ENCODE measurements around the gene SDF4. TPM values are rescaled to one million over a fixed set of nuclear protein-coding genes. Genes with fewer than 3 reads are reported as not detected.

Gene SDF4
- total and polyA plus RNA-seq, 2 of the 4 experiments (the other 2 are of a cell fraction), result 57.0 to 250 TPM

DNA sequence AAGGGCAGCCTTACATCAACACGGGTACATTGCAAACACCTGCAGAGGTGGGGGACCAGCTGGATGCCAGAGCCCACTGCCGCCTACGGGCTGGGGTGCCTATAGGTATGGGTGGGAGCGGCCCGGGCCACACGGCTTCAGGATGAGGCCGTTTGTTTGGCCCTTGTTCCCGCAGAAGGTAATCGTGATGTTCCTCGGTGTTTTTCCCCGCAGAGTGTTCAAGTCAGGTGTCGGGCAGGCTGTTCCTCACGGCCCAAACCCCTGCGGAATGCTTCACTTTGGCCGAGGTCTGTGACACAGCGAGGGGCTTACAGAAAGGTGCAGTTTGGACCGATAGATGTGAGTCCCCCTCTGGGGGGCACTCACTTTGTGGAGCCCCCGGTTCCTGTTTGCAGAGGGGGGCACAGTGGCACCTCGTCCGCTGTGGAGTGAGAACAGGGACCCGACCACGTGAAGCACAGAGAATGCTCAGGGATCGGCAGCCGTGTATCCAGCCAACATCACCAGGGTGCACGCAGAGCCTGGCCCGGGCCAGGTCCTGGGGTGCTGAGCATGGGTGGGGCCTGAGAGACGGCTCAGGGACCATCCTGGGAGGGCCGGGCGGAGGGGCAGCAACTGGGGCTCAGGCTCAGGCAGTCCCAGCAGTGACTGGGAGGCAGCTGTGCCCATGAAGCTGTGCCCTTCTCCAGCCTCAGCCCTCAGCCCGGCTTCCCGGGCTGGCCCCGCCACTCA lies 58.6 kb downstream of the SDF4 start:
- no peak overlapping the region for H2BK5ac ChIP-seq (ENCODE audit: low read depth, low read length, poor library complexity, severe bottlenecking)
- H4K20me1 ChIP-seq (ENCODE audit: insufficient read depth, low read length), result no peaks in the 10 kb centered on the region; the same call in 1 of the 2 replicates
- no peak overlapping the region for H3K4ac ChIP-seq (ENCODE audit: low read depth, low read length)
- no peak overlapping the region for H3K23ac ChIP-seq (ENCODE audit: low read depth, low read length)
- H2AFZ ChIP-seq (replicated peaks; ENCODE audit: low read length, poor library complexity), result peak overlapping the region; percentile 32
- no peak overlapping the region for H2BK120ac ChIP-seq (ENCODE audit: low read depth, low read length)
- intact Hi-C loops (cut with micrococcal nuclease) (no loop called here), dilution Hi-C loops (cut with HindIII; ENCODE audit: low sequenced_read_pairs, unreplicated experiment) (no loop called here), in situ Hi-C loops (cut with MboI; ENCODE audit: low sequenced_read_pairs) (no loop called here)
- H2AK5ac ChIP-seq (ENCODE audit: low read depth, low read length), result no peak overlapping the region
- no peak; the same call in 1 of the 2 replicates for ATAC-seq (ENCODE audit: low read depth)
- CTCF ChIA-PET, result no interaction called here
- H3K27me3 ChIP-seq (ENCODE audit: control insufficient read depth, insufficient read depth, low read length), result peaks cover 77% of the 10 kb centered on the region
- H2AK9ac ChIP-seq (replicated peaks; ENCODE audit: low read depth, low read length, poor library complexity), result peak overlapping the region; percentile 37
- H3K27ac ChIP-seq (ENCODE audit: insufficient read depth, low read length), result no peak overlapping the region
- H2BK20ac ChIP-seq (ENCODE audit: low read depth, low read length), result no peak overlapping the region
- H3K14ac ChIP-seq (replicated peaks; ENCODE audit: low read depth, low read length), result no peak overlapping the region
- no peak overlapping the region for H4K5ac ChIP-seq (ENCODE audit: low read depth, low read length)
- no peak overlapping the region for H3K18ac ChIP-seq (ENCODE audit: low read depth, low read length)
- no TSS peak for BruUV-seq (replicated peaks)
- no peaks in the 10 kb centered on the region for H3K79me1 ChIP-seq (ENCODE audit: low read depth in 1 of 2, low read length in 2 of 2)
- H3K4me2 ChIP-seq (ENCODE audit: low read depth, low read length), result no peak overlapping the region
- H3K56ac ChIP-seq (ENCODE audit: extremely low read depth, insufficient read depth, low read length), result no peak overlapping the region
- H3K9ac ChIP-seq (ENCODE audit: low read depth, low read length), result no peak overlapping the region
- no peak overlapping the region for H4K8ac ChIP-seq (ENCODE audit: low read depth in 2 of 2, low read length in 2 of 2)
- H3K36me3 ChIP-seq (ENCODE audit: control insufficient read depth, insufficient read depth, low read length), result no peaks in the 10 kb centered on the region
- H4K91ac ChIP-seq (ENCODE audit: insufficient read depth, low read depth, low read length), result no peak overlapping the region
- H3K4me3 ChIP-seq (ENCODE audit: insufficient read depth, low read depth, low read length), result no peak overlapping the region
- H2BK15ac ChIP-seq (ENCODE audit: low read depth, low read length), result no peak overlapping the region
- DNase-seq, result no peak
- H3K9me1 ChIP-seq (ENCODE audit: insufficient read depth, low read length), result no peaks in the 10 kb centered on the region
- no peaks in the 10 kb centered on the region for H3K4me1 ChIP-seq (ENCODE audit: control insufficient read depth, insufficient read depth, low read length)
- H3K9me3 ChIP-seq (ENCODE audit: control insufficient read depth, insufficient read depth, low read length), result peaks cover 6% of the 10 kb centered on the region
- TF ChIP-seq MAZ (IDR thresholded peaks at IDR 0.05; ENCODE audit: borderline replicate concordance, low read depth, low read length), result no peak
- TF ChIP-seq, protein P1, sequence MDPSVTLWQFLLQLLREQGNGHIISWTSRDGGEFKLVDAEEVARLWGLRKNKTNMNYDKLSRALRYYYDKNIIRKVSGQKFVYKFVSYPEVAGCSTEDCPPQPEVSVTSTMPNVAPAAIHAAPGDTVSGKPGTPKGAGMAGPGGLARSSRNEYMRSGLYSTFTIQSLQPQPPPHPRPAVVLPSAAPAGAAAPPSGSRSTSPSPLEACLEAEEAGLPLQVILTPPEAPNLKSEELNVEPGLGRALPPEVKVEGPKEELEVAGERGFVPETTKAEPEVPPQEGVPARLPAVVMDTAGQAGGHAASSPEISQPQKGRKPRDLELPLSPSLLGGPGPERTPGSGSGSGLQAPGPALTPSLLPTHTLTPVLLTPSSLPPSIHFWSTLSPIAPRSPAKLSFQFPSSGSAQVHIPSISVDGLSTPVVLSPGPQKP (IDR thresholded peaks at IDR 0.05; ENCODE audit: borderline replicate concordance, low read depth, low read length), result no peak
- no peak for TF ChIP-seq FOS (IDR thresholded peaks at IDR 0.05; ENCODE audit: low read depth, low read length)
- no peak for TF ChIP-seq MXI1 (IDR thresholded peaks at IDR 0.05; ENCODE audit: borderline replicate concordance, low read depth, low read length)
- no peak for TF ChIP-seq RFX5 (IDR thresholded peaks at IDR 0.05; ENCODE audit: low read depth, low read length)
- no peak for TF ChIP-seq CEBPB (IDR thresholded peaks at IDR 0.05; ENCODE audit: low read depth, low read length)
- TF ChIP-seq, protein P2, sequence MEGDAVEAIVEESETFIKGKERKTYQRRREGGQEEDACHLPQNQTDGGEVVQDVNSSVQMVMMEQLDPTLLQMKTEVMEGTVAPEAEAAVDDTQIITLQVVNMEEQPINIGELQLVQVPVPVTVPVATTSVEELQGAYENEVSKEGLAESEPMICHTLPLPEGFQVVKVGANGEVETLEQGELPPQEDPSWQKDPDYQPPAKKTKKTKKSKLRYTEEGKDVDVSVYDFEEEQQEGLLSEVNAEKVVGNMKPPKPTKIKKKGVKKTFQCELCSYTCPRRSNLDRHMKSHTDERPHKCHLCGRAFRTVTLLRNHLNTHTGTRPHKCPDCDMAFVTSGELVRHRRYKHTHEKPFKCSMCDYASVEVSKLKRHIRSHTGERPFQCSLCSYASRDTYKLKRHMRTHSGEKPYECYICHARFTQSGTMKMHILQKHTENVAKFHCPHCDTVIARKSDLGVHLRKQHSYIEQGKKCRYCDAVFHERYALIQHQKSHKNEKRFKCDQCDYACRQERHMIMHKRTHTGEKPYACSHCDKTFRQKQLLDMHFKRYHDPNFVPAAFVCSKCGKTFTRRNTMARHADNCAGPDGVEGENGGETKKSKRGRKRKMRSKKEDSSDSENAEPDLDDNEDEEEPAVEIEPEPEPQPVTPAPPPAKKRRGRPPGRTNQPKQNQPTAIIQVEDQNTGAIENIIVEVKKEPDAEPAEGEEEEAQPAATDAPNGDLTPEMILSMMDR (conservative IDR thresholded peaks at IDR 0.05; ENCODE audit: low read depth, low read length), result no peak
- no peak for TF ChIP-seq SMC3 (IDR thresholded peaks at IDR 0.05; ENCODE audit: low read depth, low read length)
- TF ChIP-seq RCOR1 (IDR thresholded peaks at IDR 0.05; ENCODE audit: insufficient replicate concordance, low read length), result no peak
- TF ChIP-seq, protein P3, sequence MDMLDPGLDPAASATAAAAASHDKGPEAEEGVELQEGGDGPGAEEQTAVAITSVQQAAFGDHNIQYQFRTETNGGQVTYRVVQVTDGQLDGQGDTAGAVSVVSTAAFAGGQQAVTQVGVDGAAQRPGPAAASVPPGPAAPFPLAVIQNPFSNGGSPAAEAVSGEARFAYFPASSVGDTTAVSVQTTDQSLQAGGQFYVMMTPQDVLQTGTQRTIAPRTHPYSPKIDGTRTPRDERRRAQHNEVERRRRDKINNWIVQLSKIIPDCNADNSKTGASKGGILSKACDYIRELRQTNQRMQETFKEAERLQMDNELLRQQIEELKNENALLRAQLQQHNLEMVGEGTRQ (IDR thresholded peaks at IDR 0.05; ENCODE audit: low read depth, low read length), result no peak
- no peak for TF ChIP-seq NFE2L2 (IDR thresholded peaks at IDR 0.05; ENCODE audit: low read depth, low read length)
- TF ChIP-seq CHD1 (IDR thresholded peaks at IDR 0.05; ENCODE audit: low read depth, low read length), result no peak
- no peak for TF ChIP-seq MAFK (IDR thresholded peaks at IDR 0.05; ENCODE audit: low read depth, low read length)
- no peak for TF ChIP-seq RAD21 (IDR thresholded peaks at IDR 0.05; ENCODE audit: low read length)
- no peak for TF ChIP-seq POLR2A (IDR thresholded peaks at IDR 0.05; ENCODE audit: low read depth, low read length)
- no peak for TF ChIP-seq BHLHE40 (IDR thresholded peaks at IDR 0.05; ENCODE audit: low read depth, low read length)
- POLR2A ChIA-PET (ENCODE audit: unreplicated experiment), result no interaction called here
- WGBS, 2 experiments (ENCODE audit: extremely low coverage in 2 of 2, insufficient read length in 1 of 2), result 42% methylated on average over 25 of the region's 32 CpGs; no CpG with 5 or more reads in 1 of the 2 experiments

Data from IMR-90 (cell line).